GM23338 (cell line): Measurements from ENCODE around the gene EXTL1. TPM values are rescaled to one million over a fixed set of nuclear protein-coding genes. Genes with fewer than 3 reads are reported as not detected.

Experiments used
- ATAC-seq: fragments of 200-7000 bp; cut with Tn5 transposase; 3 replicates; pipeline ENCODE4 v1.9.1; 2020
- DNase-seq: peaks from one replicate; pipeline ENCODE4 v3.0.0-alpha.2; 2015; ENCODE audit warnings: low spot score
- H2AFZ ChIP-seq: fragments of 200-600 bp; sonication (generic); 2 replicates; pipeline ENCODE4 v1.8.0; 2016; ENCODE audit warnings: antibody characterized with exemption, mild to moderate bottlenecking, moderate library complexity
- H3F3A ChIP-seq: fragments of 200-600 bp; sonication (generic); replicated peaks from 2 replicates; pipeline ENCODE4 v1.8.0; 2017; ENCODE audit warnings: antibody characterized with exemption, mixed run types, low read depth
- H3K27ac ChIP-seq: fragments of 200-600 bp; sonication (generic); 2 replicates; pipeline ENCODE4 v1.6.1; 2016; ENCODE audit warnings: low read depth
- H3K27me3 ChIP-seq: fragments of 200-600 bp; sonication (generic); 2 replicates; pipeline ENCODE4 v1.8.0; 2016; ENCODE audit warnings: mild to moderate bottlenecking, mixed run types, moderate library complexity; ENCODE audit not compliant: insufficient read depth
- H3K36me3 ChIP-seq: fragments of 200-600 bp; sonication (generic); 2 replicates; pipeline ENCODE4 v1.8.0; 2016; ENCODE audit warnings: mild to moderate bottlenecking; ENCODE audit not compliant: insufficient read depth
- H3K4me1 ChIP-seq: fragments of 200-600 bp; sonication (generic); 2 replicates; pipeline ENCODE4 v1.8.0; 2016; ENCODE audit warnings: mild to moderate bottlenecking, moderate library complexity; ENCODE audit not compliant: insufficient read depth
- H3K4me2 ChIP-seq: fragments of 200-600 bp; sonication (generic); 2 replicates; pipeline ENCODE4 v1.7.1; 2017; ENCODE audit warnings: mixed run types
- H3K4me3 ChIP-seq: fragments of 200-600 bp; sonication (generic); 2 replicates; pipeline ENCODE4 v1.6.1; 2016; ENCODE audit warnings: mixed run types
- H3K79me2 ChIP-seq: fragments of 200-600 bp; sonication (generic); replicated peaks from 2 replicates; pipeline ENCODE4 v1.8.0; 2017; ENCODE audit warnings: mild to moderate bottlenecking; ENCODE audit not compliant: insufficient read depth
- H3K9me2 ChIP-seq: fragments of 200-600 bp; sonication (generic); 2 replicates; pipeline ENCODE4 v1.8.0; 2017; ENCODE audit not compliant: insufficient read depth
- H4K20me1 ChIP-seq: fragments of 200-600 bp; sonication (generic); replicated peaks from 2 replicates; pipeline ENCODE4 v1.8.0; 2017; ENCODE audit warnings: mild to moderate bottlenecking; ENCODE audit not compliant: insufficient read depth
- H3K27ac Mint-ChIP-seq: 2 replicates; pipeline ENCODE4 v1.8.0; 2020; ENCODE audit warnings: inconsistent platforms, mild to moderate bottlenecking, moderate library complexity, mixed read lengths
- H3K27me3 Mint-ChIP-seq: 3 replicates; pipeline ENCODE4 v1.8.0; 2022; ENCODE audit warnings: low read depth, mild to moderate bottlenecking, moderate library complexity, mixed read lengths, inconsistent platforms; ENCODE audit not compliant: insufficient read depth, poor library complexity
- H3K36me3 Mint-ChIP-seq: 3 replicates; pipeline ENCODE4 v1.8.0; 2021; ENCODE audit warnings: low read depth, mild to moderate bottlenecking, inconsistent platforms, moderate library complexity, mixed read lengths
- H3K4me1 Mint-ChIP-seq: 3 replicates; pipeline ENCODE4 v1.8.0; 2020; ENCODE audit warnings: mild to moderate bottlenecking, inconsistent platforms, mixed read lengths
- H3K4me3 Mint-ChIP-seq: 3 replicates; pipeline ENCODE4 v1.8.0; 2021; ENCODE audit warnings: moderate library complexity, mild to moderate bottlenecking, inconsistent platforms, mixed read lengths
- H3K9me3 Mint-ChIP-seq: 3 replicates; pipeline ENCODE4 v1.8.0; 2020; ENCODE audit warnings: moderate library complexity, mild to moderate bottlenecking, inconsistent platforms, mixed read lengths
- CREB1 ChIP-seq: fragments of 250-450 bp; sonication (Bioruptor Pico); IDR thresholded peaks from 2 replicates; pipeline ENCODE4 v1.5.0; 2020; ENCODE audit warnings: low read depth, mild to moderate bottlenecking, moderate library complexity
- EZH2 ChIP-seq: fragments of 200-600 bp; sonication (generic); IDR thresholded peaks from one replicate; pipeline ENCODE4 v1.8.0; 2017; ENCODE audit warnings: antibody characterized with exemption, mild to moderate bottlenecking, low read depth; ENCODE audit not compliant: unreplicated experiment
- EZH2phosphoT487 ChIP-seq: fragments of 200-600 bp; sonication (generic); IDR thresholded peaks from one replicate; pipeline ENCODE4 v1.8.1; 2018; ENCODE audit warnings: antibody characterized with exemption; ENCODE audit not compliant: unreplicated experiment
- JUNB ChIP-seq: IDR thresholded peaks from one replicate; pipeline ENCODE4 v1.6.1; 2016; ENCODE audit warnings: antibody characterized with exemption; ENCODE audit not compliant: unreplicated experiment
- NANOG ChIP-seq: IDR thresholded peaks from 2 replicates; pipeline ENCODE4 v1.6.1; 2016; ENCODE audit warnings: antibody characterized with exemption, borderline replicate concordance
- POLR2AphosphoS5 ChIP-seq: IDR thresholded peaks from 2 replicates; pipeline ENCODE4 v1.6.1; 2016; ENCODE audit warnings: antibody characterized with exemption, low read depth
- STAT1 ChIP-seq: IDR thresholded peaks from one replicate; pipeline ENCODE4 v1.6.1; 2016; ENCODE audit warnings: antibody characterized with exemption; ENCODE audit not compliant: unreplicated experiment
- ZNF114 ChIP-seq: fragments of 250-450 bp; sonication (Bioruptor Pico); IDR thresholded peaks from 2 replicates; pipeline ENCODE4 v1.5.0; 2020; ENCODE audit warnings: mild to moderate bottlenecking, moderate library complexity
- ZNF331 ChIP-seq: fragments of 250-450 bp; sonication (Bioruptor Pico); IDR thresholded peaks from 2 replicates; pipeline ENCODE4 v1.5.0; 2020; ENCODE audit warnings: low read depth, mild to moderate bottlenecking, moderate library complexity
- polyA plus RNA-seq: library from polyadenylated mRNA; unstranded; fragments of >200 nt; fragmentation: Nextera tagmentation; extraction: Ambion mirVana; gene quantifications from 2 replicates; pipeline ENCODE4 v1.2.1, GENCODE V29; 2016
- total RNA-seq: library from RNA; depleted of rRNA; stranded (reverse); fragments of >200 nt; shearing (Covaris generic); gene quantifications from 2 replicates; pipeline ENCODE4 v1.2.3, GENCODE V29; 2014
- TF ChIP-seq, protein P1 (sequence below): IDR thresholded peaks from one replicate; pipeline ENCODE4 v1.6.1; 2018; ENCODE audit warnings: antibody characterized with exemption; ENCODE audit not compliant: unreplicated experiment
- TF ChIP-seq, protein P2 (sequence below): IDR thresholded peaks from 2 replicates; pipeline ENCODE4 v1.6.1; 2016; ENCODE audit warnings: antibody characterized with exemption
- TF ChIP-seq, protein P3 (sequence below), 2 experiments: fragments of 200-600 bp in 1 of 2; sonication (generic) in 1 of 2; conservative IDR thresholded peaks; 2 replicates each; pipeline versions ENCODE4 v1.5.1 to v1.6.1; 2016 to 2017; ENCODE audit warnings: antibody characterized with exemption in 2 of 2, low read depth in 2 of 2, mild to moderate bottlenecking in 2 of 2, moderate library complexity in 1 of 2
- TF ChIP-seq, protein P4 (sequence below): fragments of 250-450 bp; sonication (Bioruptor Pico); IDR thresholded peaks from 2 replicates; pipeline ENCODE4 v1.5.0; 2020; ENCODE audit warnings: mild to moderate bottlenecking, moderate library complexity

Gene EXTL1
- total and polyA plus RNA-seq, 2 experiments from 2014 or later = 0.37 to 1.2 TPM

DNA sequence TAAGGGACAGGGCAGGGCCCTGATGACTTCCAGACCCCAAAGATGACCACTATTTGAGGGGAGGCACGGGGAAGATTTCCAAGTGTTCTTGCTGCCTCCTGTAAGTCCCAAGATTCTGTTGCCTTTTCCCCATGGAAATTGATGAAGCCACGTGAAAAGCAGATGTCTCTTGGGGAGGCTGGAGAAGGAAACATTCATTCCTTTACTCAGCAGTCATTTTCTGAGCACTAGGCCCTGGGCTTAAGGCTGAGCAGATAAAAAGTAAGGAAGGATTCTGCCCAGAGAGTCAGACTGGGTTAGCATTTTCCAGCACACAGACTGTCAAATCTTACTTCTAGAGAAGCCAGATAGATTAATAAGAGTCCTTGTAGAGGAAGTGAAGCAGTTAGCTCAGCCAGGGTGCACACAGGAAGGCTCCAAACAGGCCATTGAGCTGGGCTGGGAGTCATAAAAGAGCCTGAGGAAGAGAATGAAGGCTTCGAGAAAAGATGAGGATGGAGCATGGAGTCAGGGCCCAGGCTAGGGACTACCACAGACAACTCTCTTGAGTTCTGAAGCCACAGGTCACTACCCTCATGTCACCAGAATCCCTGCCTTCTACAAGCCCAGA, 10.1 kb downstream of the EXTL1 start:
- Histone ChIP-seq H3K9me2 (no peaks in the 10 kb centered on the region), H3K4me2 (no peak overlapping the region), H3K4me1 (peaks cover 6% of the 10 kb centered on the region; the same call in 1 of the 2 replicates), H3K27me3 (peaks cover 24% of the 10 kb centered on the region), H3K4me3 (no peak overlapping the region), H3F3A (no peaks in the 10 kb centered on the region), H4K20me1 (no peaks in the 10 kb centered on the region), H3K36me3 (no peaks in the 10 kb centered on the region), H3K79me2 (no peaks in the 10 kb centered on the region), H3K27ac (no peak overlapping the region), H2AFZ (no peak overlapping the region)
- Mint-ChIP-seq H3K27ac (no peak overlapping the region), H3K4me1 (peaks cover 5% of the 10 kb centered on the region; the same call in 2 of the 3 replicates), H3K27me3 (peaks cover 31% of the 10 kb centered on the region), H3K36me3 (no peaks in the 10 kb centered on the region), H3K9me3 (no peaks in the 10 kb centered on the region; the same call in 2 of the 3 replicates), H3K4me3 (no peak overlapping the region)
- ATAC-seq (no peak), DNase-seq (no peak)
- TF ChIP-seq, protein P1, sequence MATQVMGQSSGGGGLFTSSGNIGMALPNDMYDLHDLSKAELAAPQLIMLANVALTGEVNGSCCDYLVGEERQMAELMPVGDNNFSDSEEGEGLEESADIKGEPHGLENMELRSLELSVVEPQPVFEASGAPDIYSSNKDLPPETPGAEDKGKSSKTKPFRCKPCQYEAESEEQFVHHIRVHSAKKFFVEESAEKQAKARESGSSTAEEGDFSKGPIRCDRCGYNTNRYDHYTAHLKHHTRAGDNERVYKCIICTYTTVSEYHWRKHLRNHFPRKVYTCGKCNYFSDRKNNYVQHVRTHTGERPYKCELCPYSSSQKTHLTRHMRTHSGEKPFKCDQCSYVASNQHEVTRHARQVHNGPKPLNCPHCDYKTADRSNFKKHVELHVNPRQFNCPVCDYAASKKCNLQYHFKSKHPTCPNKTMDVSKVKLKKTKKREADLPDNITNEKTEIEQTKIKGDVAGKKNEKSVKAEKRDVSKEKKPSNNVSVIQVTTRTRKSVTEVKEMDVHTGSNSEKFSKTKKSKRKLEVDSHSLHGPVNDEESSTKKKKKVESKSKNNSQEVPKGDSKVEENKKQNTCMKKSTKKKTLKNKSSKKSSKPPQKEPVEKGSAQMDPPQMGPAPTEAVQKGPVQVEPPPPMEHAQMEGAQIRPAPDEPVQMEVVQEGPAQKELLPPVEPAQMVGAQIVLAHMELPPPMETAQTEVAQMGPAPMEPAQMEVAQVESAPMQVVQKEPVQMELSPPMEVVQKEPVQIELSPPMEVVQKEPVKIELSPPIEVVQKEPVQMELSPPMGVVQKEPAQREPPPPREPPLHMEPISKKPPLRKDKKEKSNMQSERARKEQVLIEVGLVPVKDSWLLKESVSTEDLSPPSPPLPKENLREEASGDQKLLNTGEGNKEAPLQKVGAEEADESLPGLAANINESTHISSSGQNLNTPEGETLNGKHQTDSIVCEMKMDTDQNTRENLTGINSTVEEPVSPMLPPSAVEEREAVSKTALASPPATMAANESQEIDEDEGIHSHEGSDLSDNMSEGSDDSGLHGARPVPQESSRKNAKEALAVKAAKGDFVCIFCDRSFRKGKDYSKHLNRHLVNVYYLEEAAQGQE = no peak
- TF ChIP-seq NANOG = no peak
- TF ChIP-seq EZH2 = no peak
- TF ChIP-seq, protein P2, sequence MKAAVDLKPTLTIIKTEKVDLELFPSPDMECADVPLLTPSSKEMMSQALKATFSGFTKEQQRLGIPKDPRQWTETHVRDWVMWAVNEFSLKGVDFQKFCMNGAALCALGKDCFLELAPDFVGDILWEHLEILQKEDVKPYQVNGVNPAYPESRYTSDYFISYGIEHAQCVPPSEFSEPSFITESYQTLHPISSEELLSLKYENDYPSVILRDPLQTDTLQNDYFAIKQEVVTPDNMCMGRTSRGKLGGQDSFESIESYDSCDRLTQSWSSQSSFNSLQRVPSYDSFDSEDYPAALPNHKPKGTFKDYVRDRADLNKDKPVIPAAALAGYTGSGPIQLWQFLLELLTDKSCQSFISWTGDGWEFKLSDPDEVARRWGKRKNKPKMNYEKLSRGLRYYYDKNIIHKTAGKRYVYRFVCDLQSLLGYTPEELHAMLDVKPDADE = no peak
- TF ChIP-seq ZNF331 (CRISPR knock-in tag) = no peak
- no peak for TF ChIP-seq ZNF114
- no peak for TF ChIP-seq EZH2phosphoT487
- TF ChIP-seq STAT1 = no peak
- no peak for TF ChIP-seq JUNB
- TF ChIP-seq CREB1 (CRISPR knock-in tag) = no peak
- TF ChIP-seq, protein P3, sequence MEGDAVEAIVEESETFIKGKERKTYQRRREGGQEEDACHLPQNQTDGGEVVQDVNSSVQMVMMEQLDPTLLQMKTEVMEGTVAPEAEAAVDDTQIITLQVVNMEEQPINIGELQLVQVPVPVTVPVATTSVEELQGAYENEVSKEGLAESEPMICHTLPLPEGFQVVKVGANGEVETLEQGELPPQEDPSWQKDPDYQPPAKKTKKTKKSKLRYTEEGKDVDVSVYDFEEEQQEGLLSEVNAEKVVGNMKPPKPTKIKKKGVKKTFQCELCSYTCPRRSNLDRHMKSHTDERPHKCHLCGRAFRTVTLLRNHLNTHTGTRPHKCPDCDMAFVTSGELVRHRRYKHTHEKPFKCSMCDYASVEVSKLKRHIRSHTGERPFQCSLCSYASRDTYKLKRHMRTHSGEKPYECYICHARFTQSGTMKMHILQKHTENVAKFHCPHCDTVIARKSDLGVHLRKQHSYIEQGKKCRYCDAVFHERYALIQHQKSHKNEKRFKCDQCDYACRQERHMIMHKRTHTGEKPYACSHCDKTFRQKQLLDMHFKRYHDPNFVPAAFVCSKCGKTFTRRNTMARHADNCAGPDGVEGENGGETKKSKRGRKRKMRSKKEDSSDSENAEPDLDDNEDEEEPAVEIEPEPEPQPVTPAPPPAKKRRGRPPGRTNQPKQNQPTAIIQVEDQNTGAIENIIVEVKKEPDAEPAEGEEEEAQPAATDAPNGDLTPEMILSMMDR (conservative IDR thresholded peaks at IDR 0.05; ENCODE audit: low read depth in 2 of 2) = no peak
- TF ChIP-seq, protein P4, sequence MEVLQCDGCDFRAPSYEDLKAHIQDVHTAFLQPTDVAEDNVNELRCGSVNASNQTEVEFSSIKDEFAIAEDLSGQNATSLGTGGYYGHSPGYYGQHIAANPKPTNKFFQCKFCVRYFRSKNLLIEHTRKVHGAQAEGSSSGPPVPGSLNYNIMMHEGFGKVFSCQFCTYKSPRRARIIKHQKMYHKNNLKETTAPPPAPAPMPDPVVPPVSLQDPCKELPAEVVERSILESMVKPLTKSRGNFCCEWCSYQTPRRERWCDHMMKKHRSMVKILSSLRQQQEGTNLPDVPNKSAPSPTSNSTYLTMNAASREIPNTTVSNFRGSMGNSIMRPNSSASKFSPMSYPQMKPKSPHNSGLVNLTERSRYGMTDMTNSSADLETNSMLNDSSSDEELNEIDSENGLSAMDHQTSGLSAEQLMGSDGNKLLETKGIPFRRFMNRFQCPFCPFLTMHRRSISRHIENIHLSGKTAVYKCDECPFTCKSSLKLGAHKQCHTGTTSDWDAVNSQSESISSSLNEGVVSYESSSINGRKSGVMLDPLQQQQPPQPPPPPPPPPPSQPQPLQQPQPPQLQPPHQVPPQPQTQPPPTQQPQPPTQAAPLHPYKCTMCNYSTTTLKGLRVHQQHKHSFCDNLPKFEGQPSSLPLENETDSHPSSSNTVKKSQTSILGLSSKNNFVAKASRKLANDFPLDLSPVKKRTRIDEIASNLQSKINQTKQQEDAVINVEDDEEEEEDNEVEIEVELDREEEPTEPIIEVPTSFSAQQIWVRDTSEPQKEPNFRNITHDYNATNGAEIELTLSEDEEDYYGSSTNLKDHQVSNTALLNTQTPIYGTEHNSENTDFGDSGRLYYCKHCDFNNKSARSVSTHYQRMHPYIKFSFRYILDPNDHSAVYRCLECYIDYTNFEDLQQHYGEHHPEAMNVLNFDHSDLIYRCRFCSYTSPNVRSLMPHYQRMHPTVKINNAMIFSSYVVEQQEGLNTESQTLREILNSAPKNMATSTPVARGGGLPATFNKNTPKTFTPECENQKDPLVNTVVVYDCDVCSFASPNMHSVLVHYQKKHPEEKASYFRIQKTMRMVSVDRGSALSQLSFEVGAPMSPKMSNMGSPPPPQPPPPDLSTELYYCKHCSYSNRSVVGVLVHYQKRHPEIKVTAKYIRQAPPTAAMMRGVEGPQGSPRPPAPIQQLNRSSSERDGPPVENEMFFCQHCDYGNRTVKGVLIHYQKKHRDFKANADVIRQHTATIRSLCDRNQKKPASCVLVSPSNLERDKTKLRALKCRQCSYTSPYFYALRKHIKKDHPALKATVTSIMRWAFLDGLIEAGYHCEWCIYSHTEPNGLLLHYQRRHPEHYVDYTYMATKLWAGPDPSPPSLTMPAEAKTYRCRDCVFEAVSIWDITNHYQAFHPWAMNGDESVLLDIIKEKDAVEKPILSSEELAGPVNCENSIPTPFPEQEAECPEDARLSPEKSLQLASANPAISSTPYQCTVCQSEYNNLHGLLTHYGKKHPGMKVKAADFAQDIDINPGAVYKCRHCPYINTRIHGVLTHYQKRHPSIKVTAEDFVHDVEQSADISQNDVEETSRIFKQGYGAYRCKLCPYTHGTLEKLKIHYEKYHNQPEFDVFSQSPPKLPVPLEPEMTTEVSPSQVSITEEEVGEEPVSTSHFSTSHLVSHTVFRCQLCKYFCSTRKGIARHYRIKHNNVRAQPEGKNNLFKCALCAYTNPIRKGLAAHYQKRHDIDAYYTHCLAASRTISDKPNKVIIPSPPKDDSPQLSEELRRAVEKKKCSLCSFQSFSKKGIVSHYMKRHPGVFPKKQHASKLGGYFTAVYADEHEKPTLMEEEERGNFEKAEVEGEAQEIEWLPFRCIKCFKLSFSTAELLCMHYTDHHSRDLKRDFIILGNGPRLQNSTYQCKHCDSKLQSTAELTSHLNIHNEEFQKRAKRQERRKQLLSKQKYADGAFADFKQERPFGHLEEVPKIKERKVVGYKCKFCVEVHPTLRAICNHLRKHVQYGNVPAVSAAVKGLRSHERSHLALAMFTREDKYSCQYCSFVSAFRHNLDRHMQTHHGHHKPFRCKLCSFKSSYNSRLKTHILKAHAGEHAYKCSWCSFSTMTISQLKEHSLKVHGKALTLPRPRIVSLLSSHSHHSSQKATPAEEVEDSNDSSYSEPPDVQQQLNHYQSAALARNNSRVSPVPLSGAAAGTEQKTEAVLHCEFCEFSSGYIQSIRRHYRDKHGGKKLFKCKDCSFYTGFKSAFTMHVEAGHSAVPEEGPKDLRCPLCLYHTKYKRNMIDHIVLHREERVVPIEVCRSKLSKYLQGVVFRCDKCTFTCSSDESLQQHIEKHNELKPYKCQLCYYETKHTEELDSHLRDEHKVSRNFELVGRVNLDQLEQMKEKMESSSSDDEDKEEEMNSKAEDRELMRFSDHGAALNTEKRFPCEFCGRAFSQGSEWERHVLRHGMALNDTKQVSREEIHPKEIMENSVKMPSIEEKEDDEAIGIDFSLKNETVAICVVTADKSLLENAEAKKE (CRISPR knock-in tag) = no peak
- TF ChIP-seq POLR2AphosphoS5 = no peak
